Mesendoderm (in vitro differentiated cells): ENCODE results near the gene DLGAP4.

Source experiments
- DNase-seq: peaks from one replicate; pipeline ENCODE4 v3.0.0; 2013
- H2AK5ac ChIP-seq: 2 replicates; pipeline ENCODE4 v1.6.1; 2013; ENCODE audit warnings: low read length, inconsistent platforms
- H2BK120ac ChIP-seq: 2 replicates; pipeline ENCODE4 v1.6.1; 2013; ENCODE audit warnings: low read depth, mild to moderate bottlenecking, low read length, moderate library complexity, mixed read lengths
- H2BK15ac ChIP-seq: replicated peaks from 2 replicates; pipeline ENCODE4 v1.6.1; 2013; ENCODE audit warnings: low read depth, mild to moderate bottlenecking, moderate library complexity
- H2BK5ac ChIP-seq: 2 replicates; pipeline ENCODE4 v1.6.1; 2013; ENCODE audit warnings: low read length, inconsistent platforms
- H3K18ac ChIP-seq: 2 replicates; pipeline ENCODE4 v1.6.1; 2013; ENCODE audit warnings: mild to moderate bottlenecking, low read length, mixed read lengths
- H3K23ac ChIP-seq: one replicate; pipeline ENCODE4 v1.6.1; 2013; ENCODE audit warnings: low read length
- H3K27ac ChIP-seq: 2 replicates; pipeline ENCODE4 v1.5.1; 2013; ENCODE audit warnings: low read depth, mild to moderate bottlenecking, inconsistent platforms, low read length, moderate library complexity
- H3K27me3 ChIP-seq: 2 replicates; pipeline ENCODE4 v1.6.1; 2013; ENCODE audit warnings: low read length, control low read depth, mild to moderate bottlenecking, inconsistent platforms; ENCODE audit not compliant: insufficient read depth, poor library complexity
- H3K36me3 ChIP-seq: 2 replicates; pipeline ENCODE4 v1.6.1; 2013; ENCODE audit warnings: low read length, inconsistent platforms; ENCODE audit not compliant: control insufficient read depth, insufficient read depth
- H3K4ac ChIP-seq: one replicate; pipeline ENCODE4 v1.6.1; 2013; ENCODE audit warnings: low read depth, mild to moderate bottlenecking, low read length, moderate library complexity
- H3K4me1 ChIP-seq: 2 replicates; pipeline ENCODE4 v1.6.1; 2013; ENCODE audit warnings: low read depth, low read length, inconsistent platforms; ENCODE audit not compliant: control insufficient read depth
- H3K4me2 ChIP-seq: 2 replicates; pipeline ENCODE4 v1.6.1; 2013; ENCODE audit warnings: low read length
- H3K4me3 ChIP-seq: 2 replicates; pipeline ENCODE4 v1.5.1; 2013; ENCODE audit warnings: mild to moderate bottlenecking, low read length
- H3K56ac ChIP-seq: one replicate; pipeline ENCODE4 v1.6.1; 2013; ENCODE audit warnings: low read length
- H3K79me1 ChIP-seq: 2 replicates; pipeline ENCODE4 v1.6.1; 2013; ENCODE audit warnings: low read length, inconsistent platforms
- H3K79me2 ChIP-seq: 2 replicates; pipeline ENCODE4 v1.6.1; 2013; ENCODE audit warnings: mild to moderate bottlenecking, low read length; ENCODE audit not compliant: control insufficient read depth, insufficient read depth
- H3K9ac ChIP-seq: 2 replicates; pipeline ENCODE4 v1.6.1; 2013; ENCODE audit warnings: low read length, inconsistent platforms
- H4K5ac ChIP-seq: one replicate; pipeline ENCODE4 v1.6.1; 2013; ENCODE audit warnings: low read length
- H4K8ac ChIP-seq: one replicate; pipeline ENCODE4 v1.6.1; 2013; ENCODE audit warnings: low read depth, mild to moderate bottlenecking, control low read depth, low read length, moderate library complexity
- WGBS: extraction: QIAGEN DNeasy Blood & Tissue Kit; methylation state at CpG from one replicate; pipeline ENCODE4 v1.1.7; 2013; ENCODE audit warnings: low lambda C conversion rate, missing lambda C conversion rate; ENCODE audit not compliant: insufficient coverage; ENCODE audit errors: extremely low coverage; 5-methylcytosine and 5-hydroxymethylcytosine counted together

DLGAP4 gene

GRCh38 chr20:36493801-36494114 is 187.6 kb downstream of the DLGAP4 start:
- no peak overlapping the region for H4K5ac ChIP-seq
- H2BK5ac ChIP-seq = no peak overlapping the region
- H3K4ac ChIP-seq = no peak overlapping the region
- no peak for DNase-seq
- H3K4me3 ChIP-seq = no peak overlapping the region
- peaks cover 13% of the 10 kb centered on the region for H3K4me1 ChIP-seq
- no peak overlapping the region for H4K8ac ChIP-seq
- H3K27ac ChIP-seq = no peak overlapping the region
- H3K36me3 ChIP-seq = peaks cover 6% of the 10 kb centered on the region
- H3K23ac ChIP-seq = no peak overlapping the region
- no peak overlapping the region for H3K9ac ChIP-seq
- WGBS = no CpG with 5 or more reads among the region's 7 CpGs
- H3K79me1 ChIP-seq = peaks cover 23% of the 10 kb centered on the region
- H3K27me3 ChIP-seq = no peaks in the 10 kb centered on the region
- H3K18ac ChIP-seq = no peak overlapping the region
- peaks cover 4% of the 10 kb centered on the region for H3K79me2 ChIP-seq
- H2BK15ac ChIP-seq = no peak overlapping the region
- no peak overlapping the region for H2AK5ac ChIP-seq
- no peak overlapping the region for H3K56ac ChIP-seq
- no peak overlapping the region for H3K4me2 ChIP-seq
- H2BK120ac ChIP-seq = no peak overlapping the region

DNA sequence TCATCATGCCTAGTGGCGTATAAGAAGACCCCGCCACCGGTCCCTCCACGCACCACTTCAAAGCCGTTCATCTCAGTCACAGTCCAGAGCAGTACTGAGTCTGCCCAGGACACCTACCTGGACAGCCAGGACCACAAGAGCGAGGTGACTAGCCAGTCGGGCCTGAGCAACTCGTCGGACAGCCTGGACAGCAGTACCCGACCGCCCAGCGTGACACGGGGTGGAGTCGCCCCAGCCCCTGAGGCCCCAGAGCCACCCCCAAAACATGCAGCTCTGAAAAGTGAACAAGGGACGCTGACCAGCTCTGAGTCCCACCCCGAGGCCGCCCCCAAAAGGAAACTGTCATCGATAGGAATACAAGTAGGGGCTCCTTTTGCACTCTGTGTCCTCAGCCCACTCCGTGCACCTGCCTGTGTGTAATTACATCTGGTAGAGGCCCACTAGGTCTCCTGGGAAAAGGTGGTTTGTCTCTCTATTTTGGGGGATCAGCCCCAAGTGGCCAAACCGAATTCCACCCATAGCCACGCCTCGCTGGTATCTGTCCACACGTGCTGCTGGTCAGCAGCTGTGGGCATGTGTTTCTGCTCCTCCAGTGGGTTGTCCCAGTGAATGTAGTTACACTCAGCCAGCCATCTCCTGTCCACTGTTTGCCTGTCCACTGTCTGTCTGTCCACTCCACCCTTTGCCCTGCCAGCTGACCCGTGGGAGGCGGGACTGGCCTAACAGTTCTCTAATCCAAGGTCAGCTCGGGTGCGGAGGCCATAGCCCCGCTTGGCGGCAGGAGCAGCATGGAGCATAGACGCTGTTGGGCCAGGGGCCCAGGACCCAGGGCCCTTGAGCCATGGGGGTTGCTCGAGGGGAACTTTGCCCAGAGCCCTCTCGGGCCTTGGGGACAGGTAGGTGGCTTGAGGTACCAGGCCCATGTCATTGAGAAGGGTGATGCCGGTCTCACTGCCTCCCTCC is 190.8 kb downstream of the DLGAP4 start:
- H3K4ac ChIP-seq = no peak overlapping the region
- H3K18ac ChIP-seq = no peak overlapping the region
- H3K4me2 ChIP-seq = no peak overlapping the region
- peaks cover 11% of the 10 kb centered on the region for H3K79me1 ChIP-seq
- peaks cover 13% of the 10 kb centered on the region for H3K36me3 ChIP-seq
- no peaks in the 10 kb centered on the region for H3K27me3 ChIP-seq
- peaks cover 6% of the 10 kb centered on the region for H3K4me1 ChIP-seq
- H4K8ac ChIP-seq = no peak overlapping the region
- H2BK15ac ChIP-seq = no peak overlapping the region
- H2AK5ac ChIP-seq = no peak overlapping the region
- H4K5ac ChIP-seq = no peak overlapping the region
- H3K56ac ChIP-seq = no peak overlapping the region
- whole genome bisulfite sequencing = no CpG with 5 or more reads among the region's 33 CpGs
- H2BK5ac ChIP-seq = no peak overlapping the region
- H3K79me2 ChIP-seq = no peaks in the 10 kb centered on the region
- H3K9ac ChIP-seq = no peak overlapping the region
- DNase-seq = no peak
- H3K23ac ChIP-seq = no peak overlapping the region
- no peak overlapping the region for H3K4me3 ChIP-seq
- H2BK120ac ChIP-seq = no peak overlapping the region
- H3K27ac ChIP-seq = no peak overlapping the region

- no peak overlapping the region for H3K4me3 ChIP-seq
- H3K18ac ChIP-seq = no peak overlapping the region
- no peaks in the 10 kb centered on the region for H3K79me2 ChIP-seq
- DNase-seq = no peak
- H2BK5ac ChIP-seq = no peak overlapping the region
- no peak overlapping the region for H3K4ac ChIP-seq
- H3K4me1 ChIP-seq = no peaks in the 10 kb centered on the region
- peaks cover 11% of the 10 kb centered on the region for H3K79me1 ChIP-seq
- H3K23ac ChIP-seq = no peak overlapping the region
- H3K27me3 ChIP-seq = no peaks in the 10 kb centered on the region
- H3K36me3 ChIP-seq = peaks cover 13% of the 10 kb centered on the region
- H2BK120ac ChIP-seq = no peak overlapping the region
- no peak overlapping the region for H3K9ac ChIP-seq
- H3K56ac ChIP-seq = no peak overlapping the region
- H2BK15ac ChIP-seq = no peak overlapping the region
- H4K5ac ChIP-seq = no peak overlapping the region
- WGBS = no CpG with 5 or more reads among the region's 4 CpGs
- no peak overlapping the region for H2AK5ac ChIP-seq
- no peak overlapping the region for H3K4me2 ChIP-seq
- no peak overlapping the region for H3K27ac ChIP-seq
- H4K8ac ChIP-seq = no peak overlapping the region
Measured at GRCh38 chr20:36497856-36498255, 191.7 kb downstream of the DLGAP4 start.

DNA sequence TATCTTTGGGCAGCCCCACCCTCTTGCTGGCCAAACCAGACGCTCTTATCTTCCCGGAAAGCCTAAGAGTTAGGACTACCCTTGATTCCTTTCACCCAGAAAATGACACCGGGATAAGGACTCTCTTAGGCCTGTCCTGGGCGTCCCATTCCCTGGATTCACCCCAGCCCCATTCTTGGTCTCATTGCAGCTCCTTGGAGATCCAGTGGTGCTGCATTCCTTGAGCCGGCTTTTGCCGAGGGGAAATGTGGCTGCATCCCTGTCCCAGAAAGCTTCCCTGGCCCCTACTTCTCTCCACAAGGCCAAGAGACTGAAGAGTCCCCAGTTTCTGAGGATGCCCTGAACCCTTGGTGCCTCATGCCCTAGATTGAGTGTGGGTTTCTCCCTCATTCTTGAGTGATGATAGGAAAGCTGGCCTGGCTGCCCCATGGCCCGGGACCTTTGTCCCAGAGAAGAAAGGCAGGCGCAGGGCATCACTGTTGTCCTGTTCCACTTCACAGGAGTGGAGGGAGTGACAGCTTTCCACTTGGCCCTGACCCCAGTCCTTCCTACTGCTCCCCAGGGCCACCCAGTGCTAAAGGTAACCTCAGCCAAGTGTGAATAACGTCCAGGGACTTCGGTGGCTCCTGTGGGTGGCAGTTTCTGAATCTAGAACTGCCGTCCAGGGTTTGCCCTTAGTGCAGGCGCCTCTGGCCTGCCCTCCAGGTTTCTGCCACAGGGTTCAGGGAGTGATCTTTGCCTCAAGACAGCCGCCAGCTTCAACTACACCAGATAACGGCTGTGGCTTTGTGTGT is 192.4 kb downstream of the DLGAP4 start:
- Histone ChIP-seq H2BK5ac (no peak overlapping the region), H3K36me3 (peaks cover 13% of the 10 kb centered on the region), H2BK120ac (no peak overlapping the region), H3K4ac (no peak overlapping the region), H3K27me3 (no peaks in the 10 kb centered on the region), H3K79me2 (no peaks in the 10 kb centered on the region), H3K23ac (no peak overlapping the region), H3K56ac (no peak overlapping the region), H3K79me1 (peaks cover 10% of the 10 kb centered on the region), H3K4me2 (no peak overlapping the region), H3K9ac (no peak overlapping the region), H4K5ac (no peak overlapping the region), H2BK15ac (no peak overlapping the region), H3K4me3 (no peak overlapping the region), H4K8ac (no peak overlapping the region), H3K18ac (no peak overlapping the region), H3K27ac (no peak overlapping the region), H3K4me1 (no peaks in the 10 kb centered on the region), H2AK5ac (no peak overlapping the region)
- no peak for DNase-seq
- whole genome bisulfite sequencing = no CpG with 5 or more reads among the region's 14 CpGs

DNA sequence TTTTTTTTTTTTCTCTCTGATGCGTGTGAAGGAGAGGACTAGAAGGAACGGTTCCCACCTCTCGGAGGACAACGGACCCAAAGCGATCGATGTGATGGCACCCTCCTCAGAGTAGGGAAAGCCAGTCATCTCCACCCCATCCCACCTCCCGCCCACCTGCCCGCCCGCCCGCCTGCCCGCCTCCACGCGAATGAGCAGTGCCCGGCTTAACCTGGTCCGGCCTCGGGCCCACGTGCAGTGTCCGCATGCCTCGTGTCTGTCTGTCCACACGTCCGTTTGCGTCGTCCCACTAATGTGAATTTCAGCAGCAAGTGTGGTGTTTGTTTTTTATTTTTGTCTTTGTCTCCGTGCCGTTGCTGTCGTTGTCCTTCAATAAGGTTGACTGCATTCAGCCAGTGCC is 193.1 kb downstream of the DLGAP4 start:
- peaks cover 7% of the 10 kb centered on the region for H3K79me1 ChIP-seq
- H2BK120ac ChIP-seq = no peak overlapping the region
- no peaks in the 10 kb centered on the region for H3K27me3 ChIP-seq
- peaks cover 13% of the 10 kb centered on the region for H3K36me3 ChIP-seq
- H3K18ac ChIP-seq = no peak overlapping the region
- no peak overlapping the region for H3K4me3 ChIP-seq
- H2BK5ac ChIP-seq = no peak overlapping the region
- no peak overlapping the region for H4K8ac ChIP-seq
- no peak overlapping the region for H3K4ac ChIP-seq
- no peak for DNase-seq
- no peaks in the 10 kb centered on the region for H3K79me2 ChIP-seq
- H4K5ac ChIP-seq = no peak overlapping the region
- no CpG with 5 or more reads among the region's 26 CpGs for WGBS
- H3K4me2 ChIP-seq = no peak overlapping the region
- H3K27ac ChIP-seq = no peak overlapping the region
- no peaks in the 10 kb centered on the region for H3K4me1 ChIP-seq
- no peak overlapping the region for H2BK15ac ChIP-seq
- no peak overlapping the region for H3K9ac ChIP-seq
- H2AK5ac ChIP-seq = no peak overlapping the region
- H3K56ac ChIP-seq = no peak overlapping the region
- H3K23ac ChIP-seq = no peak overlapping the region
